HepG2 (cell line): ENCODE data around the gene THRA. TPM values are rescaled to one million over a fixed set of nuclear protein-coding genes. Genes with fewer than 3 reads are reported as not detected.

Experiments
- ATF1 ChIP-seq: IDR thresholded peaks from 2 replicates; pipeline ENCODE4 v1.6.1; 2016; ENCODE audit warnings: mild to moderate bottlenecking, control low read depth
- MIER2 ChIP-seq: IDR thresholded peaks from 2 replicates; pipeline ENCODE4 v1.6.1; 2016; ENCODE audit warnings: missing biosample characterization, missing genetic modification reagents
- MTA1 ChIP-seq: sonication (generic); formaldehyde crosslinking; IDR thresholded peaks from 2 replicates; pipeline ENCODE4 v1.4.0; 2020; ENCODE audit warnings: missing genetic modification reagents, mild to moderate bottlenecking, borderline replicate concordance
- NBN ChIP-seq: fragments of 450-650 bp; conservative IDR thresholded peaks from 2 replicates; pipeline ENCODE4 v1.6.1; 2017
- PCBP2 ChIP-seq: fragments of 200-400 bp; formaldehyde crosslinking; optimal IDR thresholded peaks from 2 replicates; pipeline ENCODE3; 2018; ENCODE audit warnings: low read length, low read depth; ENCODE audit not compliant: poor library complexity, severe bottlenecking
- PRMT3 ChIP-seq: sonication (generic); formaldehyde crosslinking; IDR thresholded peaks from 2 replicates; pipeline ENCODE4 v1.8.1; 2022; ENCODE audit warnings: low read depth, mild to moderate bottlenecking, moderate library complexity, missing genetic modification reagents, borderline replicate concordance
- RBM39 ChIP-seq: fragments of 200-400 bp; formaldehyde crosslinking; IDR thresholded peaks from one replicate; pipeline ENCODE4 v1.6.1; 2018; ENCODE audit warnings: antibody characterized with exemption, mild to moderate bottlenecking, low read depth, low read length; ENCODE audit not compliant: poor library complexity, severe bottlenecking
- SIN3A ChIP-seq: IDR thresholded peaks from 2 replicates; pipeline ENCODE4 v1.6.1; 2011; ENCODE audit warnings: low read depth, mild to moderate bottlenecking, control low read depth, low read length, borderline replicate concordance
- SMAD3 ChIP-seq: sonication (generic); formaldehyde crosslinking; IDR thresholded peaks from 2 replicates; pipeline ENCODE4 v1.4.0; 2020; ENCODE audit warnings: missing genetic modification reagents
- XBP1 ChIP-seq: sonication (generic); formaldehyde crosslinking; IDR thresholded peaks from 2 replicates; pipeline ENCODE4 v1.5.0; 2020; ENCODE audit warnings: missing genetic modification reagents
- ZBTB7B ChIP-seq: sonication (generic); formaldehyde crosslinking; IDR thresholded peaks from 2 replicates; pipeline ENCODE4 v1.4.0; 2020; ENCODE audit warnings: missing genetic modification reagents
- ZFP37 ChIP-seq: sonication (generic); formaldehyde crosslinking; IDR thresholded peaks from 2 replicates; pipeline ENCODE4 v1.4.0; 2020; ENCODE audit warnings: missing genetic modification reagents, borderline replicate concordance
- ZKSCAN5 ChIP-seq: sonication (generic); formaldehyde crosslinking; IDR thresholded peaks from 2 replicates; pipeline ENCODE4 v1.5.1; 2020; ENCODE audit warnings: mild to moderate bottlenecking, missing genetic modification reagents
- ZNF101 ChIP-seq: sonication (generic); formaldehyde crosslinking; IDR thresholded peaks from 2 replicates; pipeline ENCODE4 v1.4.0; 2020; ENCODE audit warnings: mild to moderate bottlenecking, low read depth, missing genetic modification reagents, borderline replicate concordance
- ZNF160 ChIP-seq: sonication (generic); formaldehyde crosslinking; IDR thresholded peaks from 2 replicates; pipeline ENCODE4 v1.8.0; 2022; ENCODE audit warnings: mild to moderate bottlenecking, inconsistent platforms, missing genetic modification reagents
- ZNF431 ChIP-seq: sonication (generic); formaldehyde crosslinking; IDR thresholded peaks from 2 replicates; pipeline ENCODE4 v1.9.0; 2022; ENCODE audit warnings: missing genetic modification reagents, low read depth, mild to moderate bottlenecking, borderline replicate concordance
- ZNF496 ChIP-seq: sonication (generic); formaldehyde crosslinking; IDR thresholded peaks from 2 replicates; pipeline ENCODE4 v1.8.1; 2023; ENCODE audit warnings: mild to moderate bottlenecking, moderate library complexity, missing genetic modification reagents; ENCODE audit not compliant: insufficient replicate concordance
- polyA plus RNA-seq, 8 experiments: library from polyadenylated mRNA; depleted of rRNA in 3 of 8; stranded (reverse) in 7 of 8; unstranded in 1 of 8; fragments of >200 nt; fragmentation: Illumina TruSeq in 4 of 8; extraction: Trizol in 4 of 8; gene quantifications; 2 replicates each; pipeline versions ENCODE4 v1.2.1 to v1.2.3, GENCODE V29; 2011 to 2016; ENCODE audit warnings: low read depth in 4 of 8, missing spikeins in 1 of 8, mixed read lengths in 1 of 8; ENCODE audit not compliant: insufficient read depth in 1 of 8
- total RNA-seq, 5 experiments: library from RNA; depleted of rRNA; stranded (reverse); fragments of >200 nt; fragmentation: Illumina TruSeq; extraction: Trizol; gene quantifications; 2 replicates each; pipeline ENCODE4 v1.2.3, GENCODE V29; 2016; ENCODE audit warnings: low read depth in 1 of 5
- TF ChIP-seq, protein P1 (sequence below): sonication (generic); formaldehyde crosslinking; IDR thresholded peaks from 2 replicates; pipeline ENCODE4 v1.9.0; 2021; ENCODE audit warnings: missing genetic modification reagents, borderline replicate concordance
- TF ChIP-seq, protein P2 (sequence below): sonication (generic); formaldehyde crosslinking; IDR thresholded peaks from 2 replicates; pipeline ENCODE4 v1.4.0; 2020; ENCODE audit warnings: missing genetic modification reagents
- TF ChIP-seq, protein P3 (sequence below): IDR thresholded peaks from 2 replicates; pipeline ENCODE4 v1.6.1; 2016; ENCODE audit warnings: missing genetic modification reagents, missing compliant biosample characterization
- TF ChIP-seq, protein P4 (sequence below): sonication (generic); formaldehyde crosslinking; IDR thresholded peaks from 2 replicates; pipeline ENCODE4 v1.4.0; 2020; ENCODE audit warnings: missing genetic modification reagents
- TF ChIP-seq, protein P5 (sequence below): sonication (generic); formaldehyde crosslinking; IDR thresholded peaks from 2 replicates; pipeline ENCODE4 v1.8.1; 2023; ENCODE audit warnings: mild to moderate bottlenecking, missing genetic modification reagents

The THRA gene
- total and polyA plus RNA-seq, 2 of the 13 experiments (the other 11 are each of a cell fraction or from before 2014, with no cell fraction given) = 8.0 to 9.9 TPM

DNA sequence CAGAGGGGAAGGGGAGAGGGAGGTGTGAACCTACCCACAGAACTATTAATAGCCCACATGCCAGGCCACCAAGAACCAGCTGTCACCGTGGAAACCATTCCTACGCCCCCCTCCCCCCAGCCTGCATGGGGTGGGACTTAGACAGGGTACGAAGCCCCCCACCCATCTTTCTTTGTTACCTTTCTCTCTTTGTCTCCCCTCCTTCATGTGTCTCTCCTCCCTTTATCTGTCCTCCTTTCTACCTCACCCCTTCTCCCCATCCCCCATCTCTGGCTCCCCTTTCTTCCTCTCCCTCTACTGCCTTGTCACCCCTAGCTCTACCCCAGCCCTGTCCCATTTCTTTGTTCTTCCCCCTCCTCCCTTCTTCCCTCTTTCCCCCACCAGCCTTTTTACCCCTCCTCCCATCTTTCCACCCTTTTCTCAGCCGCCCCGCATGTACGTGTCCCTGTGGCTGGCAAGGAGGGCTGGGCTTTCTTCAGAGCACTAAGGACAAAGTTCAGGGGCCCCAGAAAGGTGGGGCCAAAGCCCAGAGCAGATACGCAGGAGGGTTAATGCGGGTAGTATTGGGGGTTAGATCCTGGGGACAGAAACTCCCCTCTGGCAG lies 8.0 kb downstream of the THRA start (continued):
- TF ChIP-seq, protein P1, sequence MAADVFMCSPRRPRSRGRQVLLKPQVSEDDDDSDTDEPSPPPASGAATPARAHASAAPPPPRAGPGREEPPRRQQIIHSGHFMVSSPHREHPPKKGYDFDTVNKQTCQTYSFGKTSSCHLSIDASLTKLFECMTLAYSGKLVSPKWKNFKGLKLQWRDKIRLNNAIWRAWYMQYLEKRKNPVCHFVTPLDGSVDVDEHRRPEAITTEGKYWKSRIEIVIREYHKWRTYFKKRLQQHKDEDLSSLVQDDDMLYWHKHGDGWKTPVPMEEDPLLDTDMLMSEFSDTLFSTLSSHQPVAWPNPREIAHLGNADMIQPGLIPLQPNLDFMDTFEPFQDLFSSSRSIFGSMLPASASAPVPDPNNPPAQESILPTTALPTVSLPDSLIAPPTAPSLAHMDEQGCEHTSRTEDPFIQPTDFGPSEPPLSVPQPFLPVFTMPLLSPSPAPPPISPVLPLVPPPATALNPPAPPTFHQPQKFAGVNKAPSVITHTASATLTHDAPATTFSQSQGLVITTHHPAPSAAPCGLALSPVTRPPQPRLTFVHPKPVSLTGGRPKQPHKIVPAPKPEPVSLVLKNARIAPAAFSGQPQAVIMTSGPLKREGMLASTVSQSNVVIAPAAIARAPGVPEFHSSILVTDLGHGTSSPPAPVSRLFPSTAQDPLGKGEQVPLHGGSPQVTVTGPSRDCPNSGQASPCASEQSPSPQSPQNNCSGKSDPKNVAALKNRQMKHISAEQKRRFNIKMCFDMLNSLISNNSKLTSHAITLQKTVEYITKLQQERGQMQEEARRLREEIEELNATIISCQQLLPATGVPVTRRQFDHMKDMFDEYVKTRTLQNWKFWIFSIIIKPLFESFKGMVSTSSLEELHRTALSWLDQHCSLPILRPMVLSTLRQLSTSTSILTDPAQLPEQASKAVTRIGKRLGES = no peak
- TF ChIP-seq SMAD3 (no peak), MIER2 (CRISPR knock-in tag) (no peak), SIN3A (peak; percentile 41; the same call in 1 of the 2 replicates), ZNF160 (no peak), PCBP2 (peak; percentile 72), ZNF496 (CRISPR knock-in tag) (no peak), ZNF431 (CRISPR knock-in tag) (no peak), PRMT3 (no peak), MTA1 (CRISPR knock-in tag) (peak; percentile 59), ZFP37 (no peak), XBP1 (CRISPR knock-in tag) (no peak), ZBTB7B (CRISPR knock-in tag) (0 out of 2 replicates have a peak, but pooled peaks have one; percentile 17), ZKSCAN5 (no peak), RBM39 (no peak), ATF1 (CRISPR knock-in tag) (no peak), NBN (no peak), ZNF101 (CRISPR knock-in tag) (no peak)
- TF ChIP-seq, protein P2, sequence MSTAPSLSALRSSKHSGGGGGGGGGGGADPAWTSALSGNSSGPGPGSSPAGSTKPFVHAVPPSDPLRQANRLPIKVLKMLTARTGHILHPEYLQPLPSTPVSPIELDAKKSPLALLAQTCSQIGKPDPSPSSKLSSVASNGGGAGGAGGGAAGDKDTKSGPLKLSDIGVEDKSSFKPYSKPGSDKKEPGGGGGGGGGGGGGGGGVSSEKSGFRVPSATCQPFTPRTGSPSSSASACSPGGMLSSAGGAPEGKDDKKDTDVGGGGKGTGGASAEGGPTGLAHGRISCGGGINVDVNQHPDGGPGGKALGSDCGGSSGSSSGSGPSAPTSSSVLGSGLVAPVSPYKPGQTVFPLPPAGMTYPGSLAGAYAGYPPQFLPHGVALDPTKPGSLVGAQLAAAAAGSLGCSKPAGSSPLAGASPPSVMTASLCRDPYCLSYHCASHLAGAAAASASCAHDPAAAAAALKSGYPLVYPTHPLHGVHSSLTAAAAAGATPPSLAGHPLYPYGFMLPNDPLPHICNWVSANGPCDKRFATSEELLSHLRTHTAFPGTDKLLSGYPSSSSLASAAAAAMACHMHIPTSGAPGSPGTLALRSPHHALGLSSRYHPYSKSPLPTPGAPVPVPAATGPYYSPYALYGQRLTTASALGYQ (CRISPR knock-in tag) = no peak
- TF ChIP-seq, protein P3, sequence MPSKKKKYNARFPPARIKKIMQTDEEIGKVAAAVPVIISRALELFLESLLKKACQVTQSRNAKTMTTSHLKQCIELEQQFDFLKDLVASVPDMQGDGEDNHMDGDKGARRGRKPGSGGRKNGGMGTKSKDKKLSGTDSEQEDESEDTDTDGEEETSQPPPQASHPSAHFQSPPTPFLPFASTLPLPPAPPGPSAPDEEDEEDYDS (CRISPR knock-in tag) = 0 out of 2 replicates have a peak, but pooled peaks have one; percentile 8
- TF ChIP-seq, protein P4, sequence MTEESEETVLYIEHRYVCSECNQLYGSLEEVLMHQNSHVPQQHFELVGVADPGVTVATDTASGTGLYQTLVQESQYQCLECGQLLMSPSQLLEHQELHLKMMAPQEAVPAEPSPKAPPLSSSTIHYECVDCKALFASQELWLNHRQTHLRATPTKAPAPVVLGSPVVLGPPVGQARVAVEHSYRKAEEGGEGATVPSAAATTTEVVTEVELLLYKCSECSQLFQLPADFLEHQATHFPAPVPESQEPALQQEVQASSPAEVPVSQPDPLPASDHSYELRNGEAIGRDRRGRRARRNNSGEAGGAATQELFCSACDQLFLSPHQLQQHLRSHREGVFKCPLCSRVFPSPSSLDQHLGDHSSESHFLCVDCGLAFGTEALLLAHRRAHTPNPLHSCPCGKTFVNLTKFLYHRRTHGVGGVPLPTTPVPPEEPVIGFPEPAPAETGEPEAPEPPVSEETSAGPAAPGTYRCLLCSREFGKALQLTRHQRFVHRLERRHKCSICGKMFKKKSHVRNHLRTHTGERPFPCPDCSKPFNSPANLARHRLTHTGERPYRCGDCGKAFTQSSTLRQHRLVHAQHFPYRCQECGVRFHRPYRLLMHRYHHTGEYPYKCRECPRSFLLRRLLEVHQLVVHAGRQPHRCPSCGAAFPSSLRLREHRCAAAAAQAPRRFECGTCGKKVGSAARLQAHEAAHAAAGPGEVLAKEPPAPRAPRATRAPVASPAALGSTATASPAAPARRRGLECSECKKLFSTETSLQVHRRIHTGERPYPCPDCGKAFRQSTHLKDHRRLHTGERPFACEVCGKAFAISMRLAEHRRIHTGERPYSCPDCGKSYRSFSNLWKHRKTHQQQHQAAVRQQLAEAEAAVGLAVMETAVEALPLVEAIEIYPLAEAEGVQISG (CRISPR knock-in tag) = no peak
- TF ChIP-seq, protein P5, sequence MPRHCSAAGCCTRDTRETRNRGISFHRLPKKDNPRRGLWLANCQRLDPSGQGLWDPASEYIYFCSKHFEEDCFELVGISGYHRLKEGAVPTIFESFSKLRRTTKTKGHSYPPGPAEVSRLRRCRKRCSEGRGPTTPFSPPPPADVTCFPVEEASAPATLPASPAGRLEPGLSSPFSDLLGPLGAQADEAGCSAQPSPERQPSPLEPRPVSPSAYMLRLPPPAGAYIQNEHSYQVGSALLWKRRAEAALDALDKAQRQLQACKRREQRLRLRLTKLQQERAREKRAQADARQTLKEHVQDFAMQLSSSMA (CRISPR knock-in tag) = no peak
